IPS-18c (cell line): Measurements from ENCODE around the gene NME3.
"Not testable (repeated sequence)": the region's sequence is repeated elsewhere in the genome, so short reads cannot be mapped to it uniquely, and the experiment has no call there.

Source experiments
- H3K4me3 ChIP-seq: 2 replicates; pipeline ENCODE4 v1.7.0; 2013; ENCODE audit warnings: low read depth, mild to moderate bottlenecking, low read length, moderate library complexity; ENCODE audit not compliant: insufficient read depth
- H3K9me3 ChIP-seq: one replicate; pipeline ENCODE4 v1.6.1; 2013; ENCODE audit warnings: mild to moderate bottlenecking, low read length, moderate library complexity; ENCODE audit not compliant: control insufficient read depth, insufficient read depth

The NME3 gene

GRCh38 chr16:1799263-1799662, 27.9 kb upstream of the NME3 start:
- not testable (repeated sequence) for H3K9me3 ChIP-seq, H3K4me3 ChIP-seq

GRCh38 chr16:1794908-1795666, 23.7 kb upstream of the NME3 start:
- no peak overlapping the region for H3K4me3 ChIP-seq
- H3K9me3 ChIP-seq: peaks cover 3% of the 10 kb centered on the region

- H3K9me3 ChIP-seq: peaks cover 3% of the 10 kb centered on the region
- no peak overlapping the region for H3K4me3 ChIP-seq
These were observed 23.0 kb upstream of the NME3 start for GRCh38 chr16:1794221-1794871.

- Histone ChIP-seq H3K9me3 (peaks cover 3% of the 10 kb centered on the region), H3K4me3 (no peak within 1 kb of the TSS)
These were observed 22.4 kb upstream of the NME3 start, which contains the start of gene IGFALS for GRCh38 chr16:1793578-1794220. Gene IGFALS, minus strand, starts transcription at chr16:1793705. Its CDS starts 53 bp downstream, at chr16:1793652.

GRCh38 chr16:1792836-1793577, 21.7 kb upstream of the NME3 start:
- Histone ChIP-seq H3K4me3 (no peak overlapping the region), H3K9me3 (no peaks in the 10 kb centered on the region)

- Histone ChIP-seq H3K9me3 (no peaks in the 10 kb centered on the region), H3K4me3 (no peak overlapping the region)
These were observed 20.8 kb upstream of the NME3 start for GRCh38 chr16:1791943-1792812.

GRCh38 chr16:1791256-1791942, 20.1 kb upstream of the NME3 start:
- Histone ChIP-seq H3K4me3 (no peak overlapping the region), H3K9me3 (no peaks in the 10 kb centered on the region)

GRCh38 chr16:1790611-1791255, 19.4 kb upstream of the NME3 start:
- Histone ChIP-seq H3K9me3 (no peaks in the 10 kb centered on the region), H3K4me3 (no peak overlapping the region)

- Histone ChIP-seq H3K4me3 (no peak overlapping the region), H3K9me3 (no peaks in the 10 kb centered on the region)
These were observed 18.9 kb upstream of the NME3 start for GRCh38 chr16:1790261-1790610.

- Histone ChIP-seq H3K9me3 (no peaks in the 10 kb centered on the region), H3K4me3 (no peak overlapping the region)
These were observed 18.3 kb upstream of the NME3 start for GRCh38 chr16:1789643-1790045.

- H3K4me3 ChIP-seq: no peak overlapping the region
- no peaks in the 10 kb centered on the region for H3K9me3 ChIP-seq
These were observed 17.4 kb upstream of the NME3 start for GRCh38 chr16:1788708-1789100.

- peaks cover under 1% of the 10 kb centered on the region for H3K9me3 ChIP-seq
These were observed 16.9 kb upstream of the NME3 start for GRCh38 chr16:1788095-1788707.

GRCh38 chr16:1787322-1788094, 16.2 kb upstream of the NME3 start:
- peaks cover 4% of the 10 kb centered on the region for H3K9me3 ChIP-seq
- no peak overlapping the region for H3K4me3 ChIP-seq

More at GRCh38 chr16:1788095-1788707, 16.9 kb upstream of the NME3 start:
- H3K4me3 ChIP-seq: no peak overlapping the region

GRCh38 chr16:1787056-1787321, 15.6 kb upstream of the NME3 start:
- no peak overlapping the region for H3K4me3 ChIP-seq
- H3K9me3 ChIP-seq: peaks cover 4% of the 10 kb centered on the region
